Adrenal gland (tissue), 12 donors: ENCODE results near the gene TXNDC17. TPM values are rescaled to one million over a fixed set of nuclear protein-coding genes. Genes with fewer than 3 reads are reported as not detected.

Experiments used
- DNase-seq, 7 donors: peaks; one replicate each; pipeline ENCODE4 v3.0.0-alpha.2; 2019 to 2020
- H3K27ac ChIP-seq, 5 donors: fragments of 200-600 bp; sonication (generic) in 4 of 5; 1 replicate in 3 of 5; 2 replicates in 2 of 5; pipeline versions ENCODE4 v1.5.1 to v1.8.0; 2016 to 2020; ENCODE audit warnings: mild to moderate bottlenecking in 1 of 5
- H3K27me3 ChIP-seq: fragments of 200-600 bp; 2 replicates; pipeline ENCODE4 v1.8.0; 2021
- H3K36me3 ChIP-seq, 2 donors: fragments of 200-600 bp; replicated peaks in 1 of 2; 1 replicate in 1 of 2; 2 replicates in 1 of 2; pipeline versions ENCODE4 v1.5.1 to v1.8.0; 2018 to 2022
- H3K4me1 ChIP-seq, 2 donors: fragments of 200-600 bp; replicated peaks in 1 of 2; 1 replicate in 1 of 2; 2 replicates in 1 of 2; pipeline versions ENCODE4 v1.5.1 to v1.8.0; 2018 to 2021
- H3K4me3 ChIP-seq, 4 donors: fragments of 200-600 bp; sonication (generic) in 3 of 4; one replicate each; pipeline ENCODE4 v1.5.1; 2016 to 2018
- H3K9me3 ChIP-seq, 3 donors: fragments of 200-600 bp; sonication (generic) in 1 of 3; replicated peaks in 1 of 3; 1 replicate in 2 of 3; 2 replicates in 1 of 3; pipeline versions ENCODE4 v1.5.1 to v1.8.0; 2016 to 2021
- POLR2A ChIP-seq, 2 donors: fragments of 450-650 bp; IDR thresholded peaks; one replicate each; pipeline ENCODE4 v1.6.1; 2017; ENCODE audit warnings: antibody characterized with exemption in 2 of 2, mild to moderate bottlenecking in 2 of 2, moderate library complexity in 1 of 2
- WGBS, 4 donors: extraction: QIAGEN DNeasy Blood & Tissue Kit in 2 of 4; methylation state at CpG; one replicate each; pipeline versions ENCODE4 v1.1.5 to v1.1.7; 2013 to 2017; 5-methylcytosine and 5-hydroxymethylcytosine counted together
- intact Hi-C, 2 donors: fragments of 100-400 bp; cut with DNase I; formaldehyde crosslinking; loops; one replicate each; pipeline versions ENCODE4 v1.14.1 to v1.15.0; 2022 to 2023
- polyA plus RNA-seq, 3 donors: library from polyadenylated mRNA; stranded (reverse); fragments of 200-250 nt in 2 of 3; fragments of 350-450 nt in 1 of 3; fragmentation: Illumina TruSeq in 1 of 3; extraction: RNeasy Lipid Tissue Mini Kit (QIAGEN cat#74804) in 1 of 3; gene quantifications; one replicate each; pipeline ENCODE4 v1.2.3, GENCODE V29; 2013 to 2014
- total RNA-seq, 9 donors: library from RNA; depleted of rRNA in 4 of 9; stranded (reverse); fragments of >200 nt in 4 of 9; fragments of 120-200 nt in 1 of 9; fragmentation: NEBNext Ultra II Directional in 1 of 9; extraction: Animal tissue kit (Norgen Biotek cat#: 25700) in 1 of 9; gene quantifications; one replicate each; pipeline versions ENCODE4 v1.1.0 to v1.2.4, GENCODE V29; 2013 to 2023
- TF ChIP-seq, protein P1 (sequence below), 6 experiments: fragments of 450-650 bp in 4 of 6; fragments of 200-600 bp in 2 of 6; sonication (generic) in 1 of 6; IDR thresholded peaks; 1 replicate in 5 of 6; 2 replicates in 1 of 6; pipeline versions ENCODE4 v1.5.1 to v1.8.0; 2016 to 2021; ENCODE audit warnings: antibody characterized with exemption in 6 of 6, mild to moderate bottlenecking in 2 of 6, moderate library complexity in 1 of 6
- donor health status: healthy with polysubstance abuse.
- donor health status: Bipolar disorder and iron deficiency.
- donor health status: DM: yes; HTN: yes; CAD: no.
- donor health status: DM: no; HTN: no; CAD: no.
- donor health status: DM: no; HTN: no; CAD: no.
- donor health status: DM: yes; HTN: yes; CAD: no.

TXNDC17 gene
- total and polyA plus RNA-seq, 12 donors = 64.6 to 224 (median 132) TPM

- intact Hi-C loops = no loop called here
- TF ChIP-seq, protein P1, sequence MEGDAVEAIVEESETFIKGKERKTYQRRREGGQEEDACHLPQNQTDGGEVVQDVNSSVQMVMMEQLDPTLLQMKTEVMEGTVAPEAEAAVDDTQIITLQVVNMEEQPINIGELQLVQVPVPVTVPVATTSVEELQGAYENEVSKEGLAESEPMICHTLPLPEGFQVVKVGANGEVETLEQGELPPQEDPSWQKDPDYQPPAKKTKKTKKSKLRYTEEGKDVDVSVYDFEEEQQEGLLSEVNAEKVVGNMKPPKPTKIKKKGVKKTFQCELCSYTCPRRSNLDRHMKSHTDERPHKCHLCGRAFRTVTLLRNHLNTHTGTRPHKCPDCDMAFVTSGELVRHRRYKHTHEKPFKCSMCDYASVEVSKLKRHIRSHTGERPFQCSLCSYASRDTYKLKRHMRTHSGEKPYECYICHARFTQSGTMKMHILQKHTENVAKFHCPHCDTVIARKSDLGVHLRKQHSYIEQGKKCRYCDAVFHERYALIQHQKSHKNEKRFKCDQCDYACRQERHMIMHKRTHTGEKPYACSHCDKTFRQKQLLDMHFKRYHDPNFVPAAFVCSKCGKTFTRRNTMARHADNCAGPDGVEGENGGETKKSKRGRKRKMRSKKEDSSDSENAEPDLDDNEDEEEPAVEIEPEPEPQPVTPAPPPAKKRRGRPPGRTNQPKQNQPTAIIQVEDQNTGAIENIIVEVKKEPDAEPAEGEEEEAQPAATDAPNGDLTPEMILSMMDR (IDR thresholded peaks at IDR 0.05) = no peak
- no peak for TF ChIP-seq POLR2A (IDR thresholded peaks at IDR 0.05)
- Histone ChIP-seq H3K4me3 (no peak overlapping the region), H3K4me1 (no peaks in the 10 kb centered on the region), H3K9me3 (no peaks in the 10 kb centered on the region), H3K27ac (no peak overlapping the region), H3K36me3 (no peaks in the 10 kb centered on the region), H3K27me3 (peaks cover 13% of the 10 kb centered on the region)
- WGBS, 4 donors = 83 to 88% (median 88%) methylated on average over 2 to 4 of the region's 4 CpGs
- DNase-seq = no peak
These were observed 41.5 kb downstream of the TXNDC17 start for GRCh38 chr17:6682339-6682738.

DNA sequence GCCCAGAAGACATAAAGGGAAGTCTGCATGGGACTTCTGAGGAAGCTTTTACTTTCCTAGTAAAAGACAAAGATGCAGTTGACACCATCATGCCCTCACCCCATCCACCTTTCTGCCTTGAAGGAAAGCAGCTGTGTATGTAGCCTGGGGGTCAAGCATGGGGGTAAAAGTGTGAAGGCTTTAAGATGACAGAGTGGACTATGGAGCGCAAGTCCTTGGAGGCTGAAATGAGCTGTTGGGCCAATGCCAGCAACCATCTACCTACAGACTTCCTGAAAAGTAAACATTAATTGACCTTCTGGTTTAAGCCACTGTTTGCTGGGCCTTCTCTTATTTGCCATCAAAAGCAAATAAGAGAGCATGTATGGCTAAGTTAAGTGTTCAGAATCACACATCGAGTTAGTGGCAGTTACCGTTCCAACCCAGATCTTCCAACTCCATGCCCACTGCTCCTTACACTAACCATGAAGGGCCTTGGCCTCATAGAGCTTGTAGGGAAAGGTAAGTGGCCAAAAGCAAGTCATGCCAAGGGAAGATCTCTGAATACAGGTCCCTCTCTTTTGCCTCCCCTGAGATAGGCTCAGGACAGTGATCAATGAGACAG, 42.3 kb downstream of the TXNDC17 start:
- intact Hi-C loops = no loop called here
- WGBS, 4 donors = 90 to 93% (median 91%) methylated on average over 3 of the region's 3 CpGs

GRCh38 chr17:6683730-6684459, 43.0 kb downstream of the TXNDC17 start:
- intact Hi-C loops = no loop called here
- 93 to 100% (median 95%) methylated on average over 1 to 3 of the region's 3 CpGs for WGBS, 4 donors
- H3K4me3 ChIP-seq = no peak overlapping the region
- no peak for DNase-seq
- H3K27ac ChIP-seq = no peak overlapping the region
- no peaks in the 10 kb centered on the region for H3K36me3 ChIP-seq
- TF ChIP-seq, protein P1 (IDR thresholded peaks at IDR 0.05) = no peak
- no peak for TF ChIP-seq POLR2A (IDR thresholded peaks at IDR 0.05)
- H3K4me1 ChIP-seq = no peaks in the 10 kb centered on the region
- no peaks in the 10 kb centered on the region for H3K9me3 ChIP-seq
- H3K27me3 ChIP-seq = no peaks in the 10 kb centered on the region

More for the DNA sequence above, 42.3 kb downstream of the TXNDC17 start:
- Histone ChIP-seq H3K27ac (no peak overlapping the region), H3K4me3 (no peak overlapping the region), H3K27me3 (peaks cover 4% of the 10 kb centered on the region), H3K9me3 (no peaks in the 10 kb centered on the region), H3K4me1 (no peaks in the 10 kb centered on the region), H3K36me3 (no peaks in the 10 kb centered on the region)
- TF ChIP-seq, protein P1 (IDR thresholded peaks at IDR 0.05) = no peak
- TF ChIP-seq POLR2A (IDR thresholded peaks at IDR 0.05) = no peak
- DNase-seq = no peak

DNA sequence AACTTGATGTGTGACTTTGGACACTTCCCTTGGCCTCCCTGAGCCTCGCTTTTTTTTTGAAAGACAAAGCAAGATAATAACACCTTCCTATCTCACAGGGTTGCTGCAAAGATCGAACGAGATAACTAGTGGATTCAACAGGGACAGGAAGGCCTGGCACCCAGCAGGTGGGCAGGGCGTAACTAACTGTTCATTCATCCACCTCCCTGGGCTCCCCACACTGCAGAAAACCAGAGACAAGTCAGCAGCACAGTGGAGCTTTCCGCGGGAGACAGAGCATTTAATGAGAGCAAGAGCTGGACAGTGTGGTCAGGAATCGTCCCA, 43.6 kb downstream of the TXNDC17 start:
- H3K4me3 ChIP-seq = no peak overlapping the region
- no peak for DNase-seq
- intact Hi-C loops = no loop called here
- no peaks in the 10 kb centered on the region for H3K9me3 ChIP-seq
- no peaks in the 10 kb centered on the region for H3K4me1 ChIP-seq
- TF ChIP-seq, protein P1 (IDR thresholded peaks at IDR 0.05) = no peak
- no peak for TF ChIP-seq POLR2A (IDR thresholded peaks at IDR 0.05)
- no peaks in the 10 kb centered on the region for H3K36me3 ChIP-seq
- H3K27ac ChIP-seq = no peak overlapping the region
- WGBS, 4 donors = 61 to 71% (median 66%) methylated on average over 7 of the region's 7 CpGs
- H3K27me3 ChIP-seq = no peaks in the 10 kb centered on the region
